ENCODE measurements around the gene ADNP.

ADNP gene

DNA sequence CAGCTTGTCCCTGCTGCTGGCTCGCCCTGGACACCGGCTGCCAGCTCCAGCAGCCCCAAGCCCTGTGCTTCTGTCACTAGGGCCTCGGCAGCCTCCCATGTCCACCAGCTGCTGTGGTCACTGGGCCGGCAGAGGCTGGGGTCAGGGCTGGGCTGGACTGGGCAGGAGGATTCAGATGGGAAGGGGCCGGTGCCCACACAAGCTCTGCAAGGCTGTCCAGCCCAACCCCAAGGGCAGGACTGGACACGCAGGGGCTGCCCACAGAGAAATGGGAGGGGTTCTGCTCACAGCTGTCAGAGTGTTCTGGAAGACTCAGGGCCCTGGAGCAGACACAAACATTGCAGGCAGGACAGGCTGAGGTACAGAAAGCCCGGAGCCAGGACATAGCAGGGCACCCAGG, 65.6 kb downstream of the ADNP start:
- H3K4me1 ChIP-seq (ENCODE audit: control insufficient read depth, insufficient read depth, low read length), result peaks cover 11% of the 10 kb centered on the region
- H3K27me3 ChIP-seq (ENCODE audit: control insufficient read depth, insufficient read depth, low read length, poor library complexity, severe bottlenecking), result no peaks in the 10 kb centered on the region
- WGBS, 2 experiments, result 89 to 91% methylated on average over 7 of the region's 7 CpGs
- H3K27ac ChIP-seq (ENCODE audit: insufficient read depth, low read depth, low read length, poor library complexity, severe bottlenecking), result no peak overlapping the region
- no peaks in the 10 kb centered on the region for H3K9me3 ChIP-seq (ENCODE audit: control insufficient read depth, low read length)
- no peaks in the 10 kb centered on the region for H3K36me3 ChIP-seq (ENCODE audit: control insufficient read depth, insufficient read depth, low read length)
- H3K4me3 ChIP-seq (ENCODE audit: insufficient read depth, low read depth, low read length), result no peak overlapping the region

DNA sequence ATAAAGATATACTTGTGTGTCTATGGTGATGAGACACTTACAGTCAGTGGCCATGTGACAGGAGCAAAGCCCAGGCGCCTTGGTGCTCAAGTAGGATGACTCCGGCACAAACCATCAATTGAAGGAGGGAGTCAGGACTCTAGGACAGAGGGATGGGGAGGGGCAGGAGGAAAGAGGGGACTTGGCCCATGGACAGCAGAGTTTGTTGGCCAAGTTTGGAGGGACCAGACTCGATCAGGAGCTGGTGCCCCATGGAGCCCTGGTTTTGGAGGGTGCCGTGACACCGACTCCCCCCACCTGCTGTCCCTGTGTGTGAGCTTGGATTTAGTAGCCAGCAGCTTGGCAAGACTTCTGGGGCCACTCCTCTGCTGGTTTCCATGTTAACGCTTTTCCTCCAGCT, 66.1 kb downstream of the ADNP start:
- Histone ChIP-seq H3K9me3 (ENCODE audit: control insufficient read depth, low read length) (no peaks in the 10 kb centered on the region), H3K4me1 (ENCODE audit: control insufficient read depth, insufficient read depth, low read length) (peaks cover 7% of the 10 kb centered on the region), H3K36me3 (ENCODE audit: control insufficient read depth, insufficient read depth, low read length) (no peaks in the 10 kb centered on the region), H3K4me3 (ENCODE audit: insufficient read depth, low read depth, low read length) (no peak overlapping the region), H3K27me3 (ENCODE audit: control insufficient read depth, insufficient read depth, low read length, poor library complexity, severe bottlenecking) (no peaks in the 10 kb centered on the region), H3K27ac (ENCODE audit: insufficient read depth, low read depth, low read length, poor library complexity, severe bottlenecking) (no peak overlapping the region)
- WGBS, 2 experiments, result 92 to 93% methylated on average over 6 of the region's 6 CpGs

DNA sequence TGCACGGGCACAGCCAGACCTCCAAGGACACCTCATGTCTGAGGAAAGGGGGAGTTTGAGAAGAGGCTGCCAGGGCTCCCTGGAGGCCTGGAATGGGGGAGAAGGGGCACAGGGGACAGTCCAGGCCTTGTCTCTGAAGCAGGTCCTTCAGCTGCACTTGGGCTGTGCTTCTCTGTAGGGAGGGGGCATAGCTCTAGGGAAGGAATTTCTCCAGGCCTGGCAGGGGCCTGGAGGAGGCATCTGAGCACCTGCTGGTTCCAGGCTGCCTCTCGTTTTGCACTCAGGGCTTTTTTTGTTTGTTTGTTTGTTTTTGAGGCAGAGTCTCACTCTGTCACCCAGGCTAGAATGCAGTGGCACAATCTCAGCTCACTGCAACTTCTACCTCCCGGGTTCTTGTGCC, 68.7 kb downstream of the ADNP start:
- Histone ChIP-seq H3K27ac (ENCODE audit: insufficient read depth, low read depth, low read length, poor library complexity, severe bottlenecking) (no peak overlapping the region), H3K36me3 (ENCODE audit: control insufficient read depth, insufficient read depth, low read length) (no peaks in the 10 kb centered on the region), H3K9me3 (ENCODE audit: control insufficient read depth, low read length) (no peaks in the 10 kb centered on the region), H3K4me3 (ENCODE audit: insufficient read depth, low read depth, low read length) (no peak overlapping the region), H3K4me1 (ENCODE audit: control insufficient read depth, insufficient read depth, low read length) (peaks cover 6% of the 10 kb centered on the region), H3K27me3 (ENCODE audit: control insufficient read depth, insufficient read depth, low read length, poor library complexity, severe bottlenecking) (no peaks in the 10 kb centered on the region)
- WGBS, 2 experiments, result 44 to 50% methylated on average over 3 of the region's 3 CpGs

DNA sequence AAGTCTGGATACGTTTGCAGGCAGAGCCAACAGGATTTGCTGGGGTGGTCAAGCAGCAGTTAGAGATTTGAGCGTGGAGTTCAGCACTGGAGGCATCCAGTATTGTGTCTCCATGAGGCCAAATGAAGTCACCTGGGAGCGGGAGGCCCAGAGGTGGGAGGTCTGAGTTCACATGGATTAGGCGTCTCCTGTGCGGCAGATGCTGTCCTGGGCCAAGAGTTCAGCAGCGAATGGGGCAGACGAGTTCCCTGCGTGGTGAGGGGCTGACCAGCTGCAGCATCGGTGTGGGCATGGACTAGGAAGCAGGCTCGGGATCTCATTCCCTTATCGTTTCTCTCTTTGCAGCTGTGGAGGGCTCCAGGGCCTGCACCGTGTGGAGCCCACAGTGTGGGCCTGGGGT, 70.2 kb downstream of the ADNP start:
- no peak overlapping the region for H3K4me3 ChIP-seq (ENCODE audit: insufficient read depth, low read depth, low read length)
- H3K27me3 ChIP-seq (ENCODE audit: control insufficient read depth, insufficient read depth, low read length, poor library complexity, severe bottlenecking), result no peaks in the 10 kb centered on the region
- H3K36me3 ChIP-seq (ENCODE audit: control insufficient read depth, insufficient read depth, low read length), result no peaks in the 10 kb centered on the region
- WGBS, 2 experiments, result 82 to 85% methylated on average over 12 of the region's 12 CpGs
- H3K27ac ChIP-seq (ENCODE audit: insufficient read depth, low read depth, low read length, poor library complexity, severe bottlenecking), result no peak overlapping the region
- H3K4me1 ChIP-seq (ENCODE audit: control insufficient read depth, insufficient read depth, low read length), result peaks cover 6% of the 10 kb centered on the region
- no peaks in the 10 kb centered on the region for H3K9me3 ChIP-seq (ENCODE audit: control insufficient read depth, low read length)

DNA sequence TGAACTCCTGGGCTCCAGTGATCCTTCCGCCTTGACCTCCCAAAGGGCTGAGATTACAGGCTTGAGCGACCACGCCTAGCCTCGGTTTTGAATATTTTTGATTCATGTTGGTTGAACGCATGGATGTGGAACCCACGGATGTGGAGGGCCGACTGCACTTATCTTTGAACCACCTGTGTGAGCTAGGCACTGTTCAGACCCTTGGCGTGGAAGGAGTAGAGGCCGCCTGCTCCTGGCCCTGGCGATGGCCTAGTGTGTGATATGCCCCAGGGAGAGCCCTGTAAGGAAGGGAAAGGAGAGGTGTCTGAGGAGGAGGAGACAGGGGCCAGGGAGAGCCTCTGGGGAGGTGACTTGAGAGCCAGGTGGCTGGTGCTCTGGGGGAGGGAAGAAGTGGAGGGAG, 72.1 kb downstream of the ADNP start:
- no peaks in the 10 kb centered on the region for H3K9me3 ChIP-seq (ENCODE audit: control insufficient read depth, low read length)
- 93 to 97% methylated on average over 10 of the region's 10 CpGs for WGBS, 2 experiments
- H3K27ac ChIP-seq (ENCODE audit: insufficient read depth, low read depth, low read length, poor library complexity, severe bottlenecking), result no peak overlapping the region
- H3K4me1 ChIP-seq (ENCODE audit: control insufficient read depth, insufficient read depth, low read length), result no peaks in the 10 kb centered on the region
- no peaks in the 10 kb centered on the region for H3K36me3 ChIP-seq (ENCODE audit: control insufficient read depth, insufficient read depth, low read length)
- H3K27me3 ChIP-seq (ENCODE audit: control insufficient read depth, insufficient read depth, low read length, poor library complexity, severe bottlenecking), result no peaks in the 10 kb centered on the region
- H3K4me3 ChIP-seq (ENCODE audit: insufficient read depth, low read depth, low read length), result no peak overlapping the region

DNA sequence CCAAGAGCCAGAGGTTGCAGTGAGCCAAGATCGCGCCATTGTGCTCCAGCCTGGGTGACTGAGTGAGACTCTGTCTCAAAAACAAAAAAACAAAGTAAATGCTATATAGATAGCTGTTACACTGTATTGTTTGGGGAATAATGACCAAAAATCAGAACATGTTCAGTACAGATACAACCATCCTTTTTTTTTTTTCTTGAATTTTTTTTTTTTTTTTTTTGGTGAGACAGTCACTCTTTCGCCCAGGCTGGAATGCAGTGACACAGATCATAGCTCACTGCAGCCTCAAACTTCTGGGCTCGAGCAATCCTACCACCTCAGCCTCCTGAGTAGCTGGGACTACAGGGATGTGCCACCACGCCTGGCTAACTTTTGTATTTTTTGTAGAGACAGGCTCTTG, 72.7 kb downstream of the ADNP start:
- WGBS, 2 experiments, result 96 to 97% methylated on average over 4 to 5 of the region's 5 CpGs
- H3K27ac ChIP-seq (ENCODE audit: insufficient read depth, low read depth, low read length, poor library complexity, severe bottlenecking), result no peak overlapping the region
- no peaks in the 10 kb centered on the region for H3K36me3 ChIP-seq (ENCODE audit: control insufficient read depth, insufficient read depth, low read length)

DNA sequence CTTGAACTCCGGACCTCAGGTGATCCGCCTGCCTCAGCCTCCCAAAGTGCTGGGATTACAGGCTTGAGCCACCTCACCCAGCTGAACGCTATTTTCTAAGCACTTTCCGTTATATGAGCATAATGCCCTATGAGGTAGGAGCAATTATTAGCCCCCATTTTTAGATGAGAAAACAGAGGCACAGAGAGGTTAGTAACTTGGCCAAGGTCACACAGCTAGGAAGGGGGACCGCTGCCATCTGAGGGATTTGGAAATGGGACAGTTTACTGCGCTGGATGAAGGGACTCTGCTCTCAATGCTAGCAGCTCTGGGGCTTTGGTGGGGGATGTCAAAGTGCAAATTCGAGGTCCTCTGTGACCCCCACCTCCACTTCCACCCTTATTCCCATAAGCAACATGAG, 73.9 kb downstream of the ADNP start:
- no peaks in the 10 kb centered on the region for H3K27me3 ChIP-seq (ENCODE audit: control insufficient read depth, insufficient read depth, low read length, poor library complexity, severe bottlenecking)
- no peak overlapping the region for H3K27ac ChIP-seq (ENCODE audit: insufficient read depth, low read depth, low read length, poor library complexity, severe bottlenecking)
- H3K4me3 ChIP-seq (ENCODE audit: insufficient read depth, low read depth, low read length), result no peak overlapping the region
- H3K9me3 ChIP-seq (ENCODE audit: control insufficient read depth, low read length), result no peaks in the 10 kb centered on the region
- 92 to 94% methylated on average over 7 of the region's 7 CpGs for WGBS, 2 experiments
- H3K4me1 ChIP-seq (ENCODE audit: control insufficient read depth, insufficient read depth, low read length), result no peaks in the 10 kb centered on the region
- no peaks in the 10 kb centered on the region for H3K36me3 ChIP-seq (ENCODE audit: control insufficient read depth, insufficient read depth, low read length)

More for the DNA sequence above, 72.7 kb downstream of the ADNP start:
- no peaks in the 10 kb centered on the region for H3K9me3 ChIP-seq (ENCODE audit: control insufficient read depth, low read length)
- H3K4me1 ChIP-seq (ENCODE audit: control insufficient read depth, insufficient read depth, low read length), result no peaks in the 10 kb centered on the region
- H3K27me3 ChIP-seq (ENCODE audit: control insufficient read depth, insufficient read depth, low read length, poor library complexity, severe bottlenecking), result no peaks in the 10 kb centered on the region
- H3K4me3 ChIP-seq (ENCODE audit: insufficient read depth, low read depth, low read length), result no peak overlapping the region

DNA sequence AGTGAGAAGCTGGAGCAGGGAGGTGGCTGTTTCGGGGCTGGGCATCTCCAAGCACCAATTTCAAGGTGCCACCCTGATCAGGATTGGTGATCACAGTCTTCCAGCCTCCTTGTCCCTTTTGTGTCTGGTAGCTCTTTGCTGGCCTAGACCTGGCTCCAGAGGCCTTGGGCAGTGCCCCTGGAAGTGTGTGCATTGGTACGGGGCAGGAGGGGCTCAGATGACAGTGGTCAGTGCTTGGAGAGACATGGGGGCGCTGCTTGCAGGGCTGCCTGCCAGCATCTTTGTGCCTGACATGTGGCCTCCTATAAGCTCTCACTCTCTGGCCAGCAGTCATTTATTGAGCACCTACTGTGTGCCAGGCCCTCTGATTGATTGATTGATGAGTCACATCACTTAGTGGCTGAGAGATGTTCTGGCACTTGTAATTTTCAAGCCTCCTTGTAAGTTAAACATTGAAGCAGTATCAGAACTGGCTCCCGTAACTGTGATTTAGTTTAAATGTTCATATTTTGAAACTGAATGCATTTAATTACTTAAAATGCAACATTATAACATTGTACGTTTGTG, 74.7 kb downstream of the ADNP start:
- WGBS, 2 experiments, result 96 to 98% methylated on average over 4 to 5 of the region's 5 CpGs
- Histone ChIP-seq H3K9me3 (ENCODE audit: control insufficient read depth, low read length) (no peaks in the 10 kb centered on the region), H3K27ac (ENCODE audit: insufficient read depth, low read depth, low read length, poor library complexity, severe bottlenecking) (no peak overlapping the region), H3K36me3 (ENCODE audit: control insufficient read depth, insufficient read depth, low read length) (no peaks in the 10 kb centered on the region), H3K4me3 (ENCODE audit: insufficient read depth, low read depth, low read length) (no peak overlapping the region), H3K27me3 (ENCODE audit: control insufficient read depth, insufficient read depth, low read length, poor library complexity, severe bottlenecking) (no peaks in the 10 kb centered on the region), H3K4me1 (ENCODE audit: control insufficient read depth, insufficient read depth, low read length) (peaks cover 3% of the 10 kb centered on the region)

DNA sequence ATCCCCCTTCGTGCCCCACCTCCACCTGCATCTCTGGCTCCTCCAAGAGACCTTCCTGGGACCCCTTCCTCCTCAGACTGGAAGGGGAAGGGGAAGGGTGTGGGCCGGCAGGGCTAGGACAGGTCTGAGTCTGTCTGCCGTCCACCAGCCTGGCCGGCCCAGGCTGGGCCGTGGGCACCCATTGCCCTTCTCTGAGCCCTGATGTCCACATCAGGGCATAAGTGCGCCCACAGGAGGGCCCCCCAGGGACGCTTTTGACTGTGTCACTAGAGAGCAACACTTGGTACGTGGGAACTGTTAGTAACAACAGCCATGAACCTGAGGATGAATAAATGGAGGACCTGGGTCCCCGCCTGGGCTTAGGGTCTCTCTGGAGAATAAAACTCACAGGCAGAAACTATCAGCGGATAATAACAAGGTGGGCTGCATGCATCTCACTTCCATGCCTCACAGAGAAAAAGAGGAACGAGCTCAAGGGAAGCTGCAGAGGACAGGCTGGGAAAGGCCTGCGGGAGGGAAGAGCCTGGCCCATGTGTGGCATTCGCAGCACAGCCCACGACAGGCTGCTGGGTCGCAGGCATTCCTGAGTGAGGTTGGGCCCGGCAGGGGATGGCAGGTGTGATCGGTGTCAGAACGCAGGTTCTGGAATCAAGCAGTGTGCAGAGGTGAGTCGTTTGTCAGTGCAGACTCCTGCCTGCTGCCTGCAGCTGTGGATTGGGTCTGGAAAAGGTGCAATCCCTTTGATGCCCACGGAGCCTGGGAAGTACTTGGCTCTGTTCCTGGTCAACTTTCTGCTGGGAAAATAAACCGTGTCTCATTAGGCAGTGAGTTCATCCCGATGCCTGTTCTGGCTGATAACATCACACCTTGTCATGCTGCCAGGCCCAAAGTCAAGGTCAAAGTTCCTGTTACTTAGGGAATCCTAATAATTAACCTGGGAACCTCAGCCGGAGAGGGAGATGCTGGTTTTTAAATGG, 75.5 kb downstream of the ADNP start:
- 80% methylated on average over 23 of the region's 23 CpGs for WGBS, 2 experiments
- H3K4me3 ChIP-seq (ENCODE audit: insufficient read depth, low read depth, low read length), result no peak overlapping the region
- no peaks in the 10 kb centered on the region for H3K36me3 ChIP-seq (ENCODE audit: control insufficient read depth, insufficient read depth, low read length)
- H3K4me1 ChIP-seq (ENCODE audit: control insufficient read depth, insufficient read depth, low read length), result peaks cover 4% of the 10 kb centered on the region
- H3K9me3 ChIP-seq (ENCODE audit: control insufficient read depth, low read length), result no peaks in the 10 kb centered on the region
- no peak overlapping the region for H3K27ac ChIP-seq (ENCODE audit: insufficient read depth, low read depth, low read length, poor library complexity, severe bottlenecking)
- H3K27me3 ChIP-seq (ENCODE audit: control insufficient read depth, insufficient read depth, low read length, poor library complexity, severe bottlenecking), result no peaks in the 10 kb centered on the region

DNA sequence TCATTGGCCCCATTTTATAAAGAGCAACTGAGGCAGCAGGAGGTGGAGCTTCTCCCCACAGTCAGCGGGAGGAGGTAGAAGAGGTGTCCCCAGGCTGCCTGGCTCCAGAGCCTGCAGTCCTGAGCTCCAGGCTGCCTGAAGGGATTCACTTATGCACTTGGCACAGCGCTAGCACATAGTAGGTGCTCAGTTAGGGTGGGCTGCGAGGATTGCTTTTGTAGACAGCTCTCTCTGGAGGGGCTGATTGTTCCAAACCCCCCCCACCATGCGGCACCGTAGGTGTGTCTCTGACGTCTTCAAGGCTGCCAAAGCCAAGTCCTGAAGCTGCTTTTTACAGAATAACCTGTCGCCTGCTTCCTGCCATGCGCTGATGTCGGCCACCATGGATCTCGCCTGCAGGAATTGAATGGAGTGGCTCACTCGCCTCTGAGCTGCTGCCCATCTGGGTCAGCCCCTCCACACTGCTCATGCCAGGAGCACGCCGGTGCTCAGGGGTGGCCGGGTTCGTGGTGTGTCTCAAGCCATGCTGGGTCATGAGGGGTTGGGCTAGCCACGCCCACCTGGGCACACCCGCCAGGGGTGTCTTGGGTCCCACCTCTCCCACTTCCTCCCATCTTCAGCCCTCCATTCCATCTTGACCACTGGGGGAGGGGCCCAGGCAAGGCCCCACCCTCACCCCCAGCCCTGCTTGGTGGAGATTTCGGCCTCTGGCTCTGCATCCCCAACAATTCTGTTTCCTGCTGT, 76.6 kb downstream of the ADNP start:
- Histone ChIP-seq H3K9me3 (ENCODE audit: control insufficient read depth, low read length) (no peaks in the 10 kb centered on the region), H3K27me3 (ENCODE audit: control insufficient read depth, insufficient read depth, low read length, poor library complexity, severe bottlenecking) (no peaks in the 10 kb centered on the region), H3K4me1 (ENCODE audit: control insufficient read depth, insufficient read depth, low read length) (peaks cover 4% of the 10 kb centered on the region), H3K36me3 (ENCODE audit: control insufficient read depth, insufficient read depth, low read length) (no peaks in the 10 kb centered on the region), H3K4me3 (ENCODE audit: insufficient read depth, low read depth, low read length) (no peak overlapping the region), H3K27ac (ENCODE audit: insufficient read depth, low read depth, low read length, poor library complexity, severe bottlenecking) (no peak overlapping the region)
- WGBS, 2 experiments, result 91 to 94% methylated on average over 18 of the region's 18 CpGs
